HL-60/S4 treated with phorbol 12-myristate 13-acetate at 8.2 ng/mL for 4 days and 3 days (cell line): ENCODE data around the gene CDC37L1.
"Not testable (repeated sequence)": the region's sequence is repeated elsewhere in the genome, so short reads cannot be mapped to it uniquely, and the experiment has no call there.

Source experiments
- in situ Hi-C: fragments of 300-500 bp; cut with MboI; formaldehyde crosslinking; loops from 2 replicates; pipeline ENCODE4 v1.15.0; 2022; ENCODE audit warnings: low sequenced_read_pairs

CDC37L1 gene

GRCh38 chr9:4679268-4680172, at the start of gene CDC37L1:
Gene CDC37L1, plus strand, starts transcription at chr9:4679569. Its CDS starts 199 bp downstream, at chr9:4679768.
- in situ Hi-C loops = no loop called here

- in situ Hi-C loops = no loop called here
Observed at GRCh38 chr9:4630836-4631235, 48.5 kb upstream of the CDC37L1 start.

- in situ Hi-C loops = no loop called here
Observed at GRCh38 chr9:4638968-4639367, 40.4 kb upstream of the CDC37L1 start.

DNA sequence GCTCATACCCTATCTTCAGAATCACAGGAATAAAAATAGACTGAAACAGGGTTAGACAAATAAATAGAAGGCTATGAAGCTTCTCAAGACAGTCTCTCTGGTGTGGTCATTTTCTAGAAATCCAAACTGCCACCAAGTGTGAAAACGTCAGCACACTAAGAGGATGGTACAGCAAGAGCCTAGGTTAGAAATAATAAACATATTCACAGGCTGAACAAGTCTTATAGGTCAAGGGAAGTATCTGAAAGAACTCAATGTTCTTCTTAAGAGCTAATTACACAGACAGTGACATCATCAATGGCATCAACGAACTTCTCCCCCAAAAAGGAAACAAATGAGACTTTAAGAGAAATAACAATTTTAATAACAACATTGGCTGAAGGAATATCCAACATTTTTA, 39.9 kb upstream of the CDC37L1 start:
- in situ Hi-C loops = no loop called here

DNA sequence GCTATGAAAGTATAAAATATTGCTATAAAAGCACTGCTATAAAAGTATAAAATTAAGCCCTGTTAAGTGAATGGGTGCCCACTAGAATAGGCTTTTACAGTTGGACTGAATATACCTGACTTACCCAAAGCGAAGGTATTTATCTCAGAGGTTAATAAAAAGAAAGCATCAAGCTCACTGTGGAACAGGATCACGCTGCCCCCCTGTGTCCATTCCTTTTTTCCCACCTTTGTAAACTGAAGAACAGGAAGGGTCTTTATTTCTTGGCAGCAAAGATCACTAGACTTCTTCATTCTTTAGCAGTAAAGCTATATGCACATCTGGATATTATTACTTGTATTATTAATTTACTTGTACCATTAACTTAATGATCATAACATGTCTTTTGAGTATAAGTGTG, 39.3 kb upstream of the CDC37L1 start:
- in situ Hi-C loops = no loop called here

GRCh38 chr9:4642351-4642750, 37.0 kb upstream of the CDC37L1 start:
- in situ Hi-C loops = no loop called here

DNA sequence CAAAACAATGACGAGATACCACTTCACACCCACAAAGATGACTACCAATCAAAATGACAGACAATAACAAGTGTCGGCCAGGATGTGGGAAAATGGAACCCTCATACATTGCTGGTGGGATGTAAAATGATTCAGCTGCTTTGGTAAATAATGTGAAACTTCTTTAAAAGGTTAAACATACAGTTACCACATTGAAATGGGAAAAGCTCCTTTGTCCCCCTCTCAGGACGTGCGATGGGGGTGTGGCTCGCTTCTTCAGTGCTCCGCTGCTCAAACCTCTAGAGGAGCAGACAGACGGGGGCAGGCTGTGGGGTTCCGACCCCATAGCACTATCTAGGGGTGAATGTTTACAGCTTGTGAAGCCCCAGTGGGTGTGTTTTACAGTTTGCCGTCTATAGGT, 25.3 kb upstream of the CDC37L1 start:
- in situ Hi-C loops = no loop called here

GRCh38 chr9:4654538-4654937, 24.8 kb upstream of the CDC37L1 start:
- in situ Hi-C loops = no loop called here

- in situ Hi-C loops = not testable (repeated sequence)
Observed at GRCh38 chr9:4656196-4656595, 23.2 kb upstream of the CDC37L1 start.

GRCh38 chr9:4656621-4657020, 22.7 kb upstream of the CDC37L1 start:
- in situ Hi-C loops = no loop called here

GRCh38 chr9:4657426-4658159, 21.8 kb upstream of the CDC37L1 start:
- in situ Hi-C loops = no loop called here

DNA sequence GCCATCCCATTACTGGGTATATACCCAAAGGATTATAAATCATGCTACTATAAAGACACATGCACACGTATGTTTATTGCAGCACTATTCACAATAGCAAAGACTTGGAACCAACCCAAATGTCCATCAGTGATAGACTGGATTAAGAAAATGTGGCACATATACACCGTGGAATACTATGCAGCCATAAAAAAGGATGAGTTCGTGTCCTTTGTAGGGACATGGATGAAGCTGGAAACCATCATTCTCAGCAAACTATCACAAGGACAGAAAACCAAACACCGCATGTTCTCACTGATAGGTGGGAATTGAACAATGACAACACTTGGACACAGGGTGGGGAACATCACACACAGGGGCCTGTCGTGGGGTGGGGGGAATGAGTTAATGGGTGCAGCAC, 18.7 kb upstream of the CDC37L1 start:
- in situ Hi-C loops = not testable (repeated sequence)

DNA sequence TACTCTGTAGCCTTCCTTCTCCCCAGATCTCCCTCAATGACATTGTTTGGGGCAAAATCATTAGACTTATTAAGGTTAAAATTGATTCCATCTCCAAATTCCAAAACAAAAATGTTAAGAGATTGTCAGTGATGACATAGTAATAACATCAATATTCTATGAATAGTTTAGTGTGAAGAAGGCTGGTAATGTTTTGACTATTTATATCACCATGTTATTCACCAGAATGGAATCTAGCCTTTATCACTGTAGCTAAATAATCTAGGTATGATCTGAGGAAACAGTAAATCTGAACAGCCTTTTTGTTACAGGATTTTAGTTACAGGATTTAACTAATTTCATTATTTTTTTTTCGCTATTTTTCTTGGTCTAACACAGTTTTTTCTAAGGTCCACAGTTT, 18.2 kb upstream of the CDC37L1 start:
- in situ Hi-C loops = no loop called here

DNA sequence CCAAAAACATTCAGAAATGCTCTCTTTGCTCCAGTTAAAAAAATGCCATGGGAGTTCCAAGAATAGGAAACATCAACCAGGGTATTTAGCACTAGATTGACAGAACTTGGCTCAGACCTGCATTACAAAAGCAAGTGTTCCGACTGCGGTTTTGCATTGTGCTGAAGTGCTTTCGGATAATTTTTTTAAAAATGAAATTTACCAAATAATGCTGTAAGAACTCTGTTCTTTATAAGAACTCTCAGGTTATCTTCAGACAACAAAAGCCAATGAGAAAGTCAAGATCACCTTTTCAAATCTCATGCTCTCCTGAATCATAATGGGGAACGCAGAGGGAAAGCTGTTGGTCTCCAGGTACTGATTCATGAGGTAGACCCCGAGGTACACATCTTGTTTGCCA, 17.8 kb upstream of the CDC37L1 start:
- in situ Hi-C loops = no loop called here

- in situ Hi-C loops = no loop called here
Observed at GRCh38 chr9:4662108-4662988, 17.0 kb upstream of the CDC37L1 start, which contains the start of gene PLPP6. Gene PLPP6, plus strand, starts transcription at chr9:4662294. Its CDS starts 82 bp downstream, at chr9:4662376.

GRCh38 chr9:4662989-4663792, 16.2 kb upstream of the CDC37L1 start:
- in situ Hi-C loops = no loop called here

GRCh38 chr9:4663956-4664355, 15.4 kb upstream of the CDC37L1 start:
- in situ Hi-C loops = no loop called here

DNA sequence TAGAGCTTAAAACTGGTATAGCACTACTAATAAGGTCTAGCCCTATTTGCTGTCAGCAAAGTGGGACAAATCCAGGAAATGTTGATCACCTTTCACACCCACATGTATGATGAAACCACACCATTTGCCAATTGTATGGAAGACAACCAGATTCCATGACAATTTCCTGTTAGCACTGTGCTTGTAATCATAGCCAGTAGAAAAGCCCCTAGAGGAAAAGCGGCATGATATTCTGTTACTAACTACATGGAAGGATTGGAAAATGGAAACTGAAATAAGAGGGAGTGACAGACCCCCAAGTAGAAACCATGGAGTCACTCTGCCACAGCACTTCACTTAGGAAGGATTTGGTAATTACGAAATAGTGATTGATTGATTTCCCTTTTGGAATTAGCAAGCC, 14.0 kb upstream of the CDC37L1 start:
- in situ Hi-C loops = no loop called here

- in situ Hi-C loops = no loop called here
Observed at GRCh38 chr9:4666042-4666699, 13.2 kb upstream of the CDC37L1 start, which contains the start of gene SPATA6L. Gene SPATA6L, minus strand, starts transcription at chr9:4666480. Its CDS starts 230 bp downstream, at chr9:4666250.

DNA sequence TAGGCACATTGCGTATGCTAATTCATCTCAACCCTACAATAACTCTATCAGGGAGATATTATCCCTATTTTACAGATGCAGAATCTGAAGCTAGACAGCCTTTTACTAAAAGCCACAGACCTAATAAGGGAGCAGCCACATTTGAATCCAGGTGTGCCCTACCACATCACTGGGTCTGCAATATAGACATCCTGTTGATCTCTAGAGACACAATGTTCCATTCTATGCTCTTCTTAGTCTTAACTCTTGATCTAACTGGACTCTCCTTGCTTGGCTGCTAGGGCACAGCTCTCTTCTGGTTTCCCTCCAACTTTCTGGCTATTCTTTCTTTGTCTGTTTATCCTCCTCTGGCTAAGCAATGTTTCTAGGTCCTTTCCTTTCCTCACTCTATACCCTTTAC, 11.7 kb upstream of the CDC37L1 start:
- in situ Hi-C loops = no loop called here
